HG02763 (cell line): ENCODE results near the gene GOLGA8R.
"Not testable (repeated sequence)": the region's sequence is repeated elsewhere in the genome, so short reads cannot be mapped to it uniquely, and the experiment has no call there.

ENCODE experiments used
- ATAC-seq: cut with Tn5 transposase; IDR thresholded peaks from one replicate; pipeline ENCODE4 v1.9.1; 2021; ENCODE audit warnings: mild to moderate bottlenecking, moderate library complexity; ENCODE audit not compliant: unreplicated experiment

The GOLGA8R gene

DNA sequence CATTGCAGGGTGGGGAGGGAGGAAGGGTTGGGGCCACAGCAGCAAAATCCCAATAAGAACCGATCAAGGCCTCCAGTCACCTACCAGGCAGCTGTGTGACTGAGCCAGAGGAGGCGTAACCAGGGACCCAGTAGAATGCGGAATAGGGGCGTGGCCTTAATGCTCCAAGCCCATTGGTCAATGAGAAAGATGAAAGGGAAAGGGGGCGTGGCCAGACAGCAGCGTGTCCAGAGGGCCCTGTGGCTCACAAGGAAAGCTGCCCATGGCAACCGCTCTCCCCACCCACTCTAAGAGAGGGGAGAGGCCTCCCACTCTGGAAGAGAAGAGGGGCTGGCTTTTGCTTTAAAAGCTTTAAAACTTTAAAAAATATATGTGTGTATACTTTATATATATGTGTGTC is at the start of gene GOLGA8R:
GOLGA8R (minus strand) TSS at position 101 of the 400 bp plus-strand sequence; CDS start at position 3, 98 bp downstream.
- ATAC-seq: not testable (repeated sequence)

DNA sequence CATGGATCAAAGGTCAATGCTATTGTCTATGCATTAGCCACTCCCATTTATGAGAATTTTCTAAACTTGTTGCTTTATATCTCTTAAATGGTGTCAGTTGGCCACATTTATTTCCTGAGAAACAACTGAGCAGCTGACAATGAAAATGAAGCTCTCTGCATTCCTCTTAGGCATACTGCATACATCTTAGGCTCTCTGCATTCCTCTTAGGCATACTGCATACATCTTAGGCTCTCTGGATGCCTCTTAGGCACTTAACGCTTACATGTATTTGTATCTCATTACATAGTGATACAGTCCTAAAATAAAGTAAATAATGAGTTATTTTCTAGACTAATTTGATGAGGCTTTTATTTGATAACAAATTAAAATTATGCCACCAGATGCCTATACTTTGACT is 49.8 kb upstream of the GOLGA8R start:
- not testable (repeated sequence) for ATAC-seq

- not testable (repeated sequence) for ATAC-seq
Measured at GRCh38 chr15:30462176-30462575, 48.1 kb upstream of the GOLGA8R start.

- not testable (repeated sequence) for ATAC-seq
Measured at GRCh38 chr15:30452702-30453101, 38.6 kb upstream of the GOLGA8R start.

- not testable (repeated sequence) for ATAC-seq
Measured at GRCh38 chr15:30438348-30438747, 24.3 kb upstream of the GOLGA8R start.

DNA sequence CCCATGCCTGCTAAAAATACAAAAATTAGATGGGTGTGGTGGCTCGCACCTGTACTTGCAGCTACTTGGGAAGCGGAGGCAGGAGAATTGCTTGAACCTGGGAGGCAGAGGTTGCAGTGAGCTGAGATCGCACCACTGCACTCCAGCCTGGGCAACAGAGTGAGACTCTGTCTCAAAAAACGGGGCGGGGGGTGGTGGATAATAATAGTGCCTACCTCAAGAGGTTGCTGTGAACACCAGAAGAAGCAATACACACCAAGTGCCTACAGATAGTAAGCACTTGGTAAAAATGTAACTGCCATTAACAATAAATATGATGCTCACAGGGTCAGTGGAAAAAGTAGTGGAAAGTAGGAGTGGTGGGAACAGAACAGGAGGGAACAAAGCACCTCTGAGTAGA is 21.8 kb upstream of the GOLGA8R start:
- ATAC-seq: not testable (repeated sequence)

- ATAC-seq: not testable (repeated sequence)
Measured at GRCh38 chr15:30420723-30421122, 6.7 kb upstream of the GOLGA8R start.

- not testable (repeated sequence) for ATAC-seq
Measured at GRCh38 chr15:30407636-30408035, 6.4 kb downstream of the GOLGA8R start.

- ATAC-seq: not testable (repeated sequence)
Measured at GRCh38 chr15:30398988-30399387, 15.1 kb downstream of the GOLGA8R start.

GRCh38 chr15:30393664-30393991 is 20.4 kb downstream of the GOLGA8R start:
- ATAC-seq: not testable (repeated sequence)

GRCh38 chr15:30392766-30393663 is 21.0 kb downstream of the GOLGA8R start, which contains the start of gene CHRFAM7A:
Gene CHRFAM7A (minus strand): TSS chr15:30393540. CDS start chr15:30383351, 10,189 bp downstream.
- not testable (repeated sequence) for ATAC-seq

DNA sequence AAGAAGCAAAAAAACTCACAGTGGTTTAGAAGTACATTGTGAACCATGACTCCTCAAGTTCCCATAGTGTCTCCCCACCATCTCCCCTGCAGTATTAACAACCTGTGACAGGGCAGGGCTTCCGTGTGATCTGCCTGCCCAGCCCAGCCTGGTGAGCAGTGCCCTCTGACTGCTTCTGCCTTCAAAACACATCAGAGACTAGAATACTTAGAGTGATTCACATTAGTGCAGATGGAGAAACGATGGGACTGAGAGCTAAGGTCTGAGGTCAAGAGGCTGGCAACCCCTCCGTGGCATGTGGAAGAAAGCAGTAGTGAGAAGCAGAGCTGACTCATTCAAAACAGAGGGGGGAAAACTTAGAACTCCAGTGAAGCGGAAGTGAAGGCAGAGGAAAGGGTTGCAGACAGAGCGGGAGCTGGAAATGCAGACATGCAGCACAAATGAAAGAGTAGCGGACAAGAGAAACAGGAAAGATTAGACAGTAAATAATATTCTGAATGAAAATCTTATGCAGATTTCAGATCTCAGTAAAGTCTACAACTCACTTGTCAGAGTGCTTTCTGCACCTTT is 27.7 kb downstream of the GOLGA8R start:
- not testable (repeated sequence) for ATAC-seq

- not testable (repeated sequence) for ATAC-seq
Measured at GRCh38 chr15:30377082-30377413, 37.0 kb downstream of the GOLGA8R start.

DNA sequence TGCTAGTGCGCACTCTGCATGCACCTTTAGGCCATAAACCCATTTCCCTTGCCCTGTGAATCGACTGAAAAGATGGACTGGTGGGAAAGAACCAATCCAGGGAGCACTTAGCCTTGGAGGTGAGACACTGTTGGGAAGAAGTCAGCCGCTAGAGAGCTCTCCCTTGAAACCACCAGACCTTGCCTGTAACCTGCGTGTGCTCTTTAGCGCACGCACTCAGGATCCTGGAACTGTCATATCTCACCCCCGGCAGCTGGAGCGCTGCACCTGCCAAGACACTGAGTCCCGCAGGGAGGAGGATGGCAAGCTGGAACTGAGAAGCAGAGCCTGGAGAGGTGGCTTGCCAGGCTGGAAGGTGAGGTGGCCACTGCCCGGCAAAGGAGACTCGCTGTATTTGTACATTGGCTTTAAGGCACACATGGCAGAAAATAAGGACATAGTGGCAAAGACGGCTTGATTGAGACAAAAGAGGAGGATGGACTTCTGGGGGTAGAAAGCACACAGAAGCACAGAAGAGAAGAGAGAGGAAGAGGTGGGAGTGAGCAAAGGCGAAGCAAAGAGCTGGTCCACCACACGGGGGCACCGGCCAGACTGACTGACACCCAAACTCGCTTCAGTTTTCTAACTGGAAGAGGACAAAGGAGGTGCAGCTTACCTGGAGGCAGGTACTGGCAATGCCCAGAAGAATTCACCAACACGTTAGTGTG is 37.5 kb downstream of the GOLGA8R start:
- not testable (repeated sequence) for ATAC-seq

- ATAC-seq: not testable (repeated sequence)
Measured at GRCh38 chr15:30375872-30376271, 38.2 kb downstream of the GOLGA8R start.

DNA sequence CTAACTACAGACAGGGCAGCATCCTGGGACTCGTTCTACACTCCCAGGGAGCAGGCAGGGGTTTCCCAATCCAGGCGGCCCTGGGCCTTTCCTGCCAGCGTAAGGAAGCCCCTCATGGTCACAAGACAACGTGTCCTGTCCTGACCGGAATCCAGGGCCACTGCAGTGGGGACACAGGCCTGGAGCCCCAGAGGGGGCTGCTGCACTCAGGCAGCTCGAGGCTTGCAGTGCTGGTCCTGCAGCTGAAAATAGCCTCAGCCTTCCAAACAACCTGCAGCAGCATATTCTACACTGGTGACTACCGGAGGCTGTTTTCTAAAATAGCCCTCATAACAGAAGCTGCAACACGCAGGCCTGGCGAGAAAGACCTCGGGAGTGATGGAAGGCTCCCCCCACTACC is 39.2 kb downstream of the GOLGA8R start:
- not testable (repeated sequence) for ATAC-seq

- ATAC-seq: not testable (repeated sequence)
Measured at GRCh38 chr15:30368271-30368670, 45.8 kb downstream of the GOLGA8R start.

GRCh38 chr15:30367246-30367645 is 46.8 kb downstream of the GOLGA8R start:
- not testable (repeated sequence) for ATAC-seq

- ATAC-seq: not testable (repeated sequence)
Measured at GRCh38 chr15:30361404-30361803, 52.7 kb downstream of the GOLGA8R start.

DNA sequence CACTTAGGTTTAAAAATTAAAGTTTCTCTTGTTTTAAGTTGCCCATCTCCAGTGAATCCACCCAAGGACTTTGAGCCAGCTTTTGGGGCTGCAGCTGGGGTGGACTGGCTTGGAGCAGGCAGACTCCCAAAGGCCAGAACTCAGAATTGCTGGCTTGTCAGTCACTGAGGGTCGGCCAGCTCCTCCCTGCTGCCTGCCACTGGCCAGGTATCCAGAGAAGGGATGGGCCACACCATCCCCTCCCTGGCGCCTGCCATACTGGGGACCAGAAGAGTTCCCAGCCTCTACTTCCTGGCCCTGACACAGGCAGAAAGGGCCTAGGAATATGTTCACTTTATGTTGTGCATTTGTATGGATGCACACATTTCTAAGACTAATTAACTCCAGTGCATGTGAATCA is 53.1 kb downstream of the GOLGA8R start:
- not testable (repeated sequence) for ATAC-seq

DNA sequence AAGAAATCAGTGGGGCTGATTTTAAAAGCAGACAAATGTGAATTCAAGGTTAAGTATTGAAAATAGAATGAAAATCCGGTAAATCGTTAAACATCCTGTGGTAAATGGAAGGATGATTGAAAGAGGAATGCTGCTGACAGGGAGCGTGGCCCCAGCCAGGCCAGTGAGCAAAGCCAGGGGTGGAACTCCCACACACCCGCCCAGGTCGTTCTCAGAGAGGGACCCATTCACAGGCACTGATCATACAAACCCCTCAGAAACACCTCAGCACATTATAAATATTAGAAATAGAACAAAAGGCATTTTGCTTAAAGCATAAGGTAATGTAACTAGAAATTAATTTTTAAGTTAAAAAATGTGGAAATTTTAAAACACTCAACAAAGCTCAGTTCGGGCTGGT is 59.0 kb downstream of the GOLGA8R start:
- not testable (repeated sequence) for ATAC-seq
